Measurements from ENCODE around the gene BAZ2B. TPM values are rescaled to one million over a fixed set of nuclear protein-coding genes. Genes with fewer than 3 reads are reported as not detected.

Gene BAZ2B
- total RNA-seq, 1 donor from 2014 or later: 101 TPM

GRCh38 chr2:159658881-159659873, 42.8 kb upstream of the BAZ2B start:
- Histone ChIP-seq H3K4me1 (no peaks in the 10 kb centered on the region), H3K36me3 (no peaks in the 10 kb centered on the region), H2AFZ (replicated peaks) (no peak overlapping the region), H3K27me3 (no peaks in the 10 kb centered on the region), H3K4me3 (no peak overlapping the region), H4K20me1 (ENCODE audit: low read depth) (no peaks in the 10 kb centered on the region), H3K4me2 (no peak overlapping the region), H3K9ac (no peak overlapping the region), H3F3A (ENCODE audit: low read depth) (no peaks in the 10 kb centered on the region), H3K27ac (no peak overlapping the region), H3K79me2 (ENCODE audit: low read depth) (no peaks in the 10 kb centered on the region), H3K9me3 (ENCODE audit: low read depth) (no peaks in the 10 kb centered on the region)
- TF ChIP-seq EZH2phosphoT487 (IDR thresholded peaks at IDR 0.05): no peak
- TF ChIP-seq EZH2 (IDR thresholded peaks at IDR 0.05): no peak
- no peak for TF ChIP-seq CTCF (IDR thresholded peaks at IDR 0.05)
- H3K4me1 Mint-ChIP-seq: no peaks in the 10 kb centered on the region
- no peaks in the 10 kb centered on the region for H3K36me3 Mint-ChIP-seq
- no peak for DNase-seq (ENCODE audit: low spot score)
- H3K27me3 Mint-ChIP-seq (ENCODE audit: insufficient read depth, low read depth): no peaks in the 10 kb centered on the region
- H3K4me3 Mint-ChIP-seq: no peak overlapping the region
- peaks cover 6% of the 10 kb centered on the region for H3K9me3 Mint-ChIP-seq
- no peak overlapping the region for H3K27ac Mint-ChIP-seq

GRCh38 chr2:159653962-159654361, 37.6 kb upstream of the BAZ2B start:
- no peaks in the 10 kb centered on the region for H3K27me3 Mint-ChIP-seq (ENCODE audit: insufficient read depth, low read depth)
- Histone ChIP-seq H3K4me1 (no peaks in the 10 kb centered on the region), H3K4me3 (no peak overlapping the region), H3F3A (ENCODE audit: low read depth) (no peaks in the 10 kb centered on the region), H3K9me3 (ENCODE audit: low read depth) (no peaks in the 10 kb centered on the region), H3K9ac (no peak overlapping the region), H3K36me3 (peaks cover 3% of the 10 kb centered on the region), H4K20me1 (ENCODE audit: low read depth) (no peaks in the 10 kb centered on the region), H3K27me3 (no peaks in the 10 kb centered on the region), H2AFZ (replicated peaks) (no peak overlapping the region), H3K79me2 (ENCODE audit: low read depth) (no peaks in the 10 kb centered on the region), H3K4me2 (no peak overlapping the region), H3K27ac (no peak overlapping the region)
- TF ChIP-seq EZH2 (IDR thresholded peaks at IDR 0.05) (no peak), CTCF (IDR thresholded peaks at IDR 0.05) (no peak)
- H3K36me3 Mint-ChIP-seq: no peaks in the 10 kb centered on the region
- no peak overlapping the region for H3K4me3 Mint-ChIP-seq
- H3K9me3 Mint-ChIP-seq: peaks cover 7% of the 10 kb centered on the region
- no peak overlapping the region for H3K27ac Mint-ChIP-seq
- no peaks in the 10 kb centered on the region for H3K4me1 Mint-ChIP-seq
- DNase-seq (ENCODE audit: low spot score): no peak

GRCh38 chr2:159651884-159652283, 35.5 kb upstream of the BAZ2B start:
- Histone ChIP-seq H3K9ac (no peak overlapping the region), H3K27ac (no peak overlapping the region), H3K4me1 (no peaks in the 10 kb centered on the region), H3K9me3 (ENCODE audit: low read depth) (no peaks in the 10 kb centered on the region), H3F3A (ENCODE audit: low read depth) (no peaks in the 10 kb centered on the region), H3K79me2 (ENCODE audit: low read depth) (no peaks in the 10 kb centered on the region), H3K4me3 (no peak overlapping the region), H2AFZ (replicated peaks) (no peak overlapping the region), H3K27me3 (no peaks in the 10 kb centered on the region), H3K4me2 (no peak overlapping the region), H3K36me3 (peaks cover 3% of the 10 kb centered on the region), H4K20me1 (ENCODE audit: low read depth) (no peaks in the 10 kb centered on the region)
- Mint-ChIP-seq H3K36me3 (peaks cover 1% of the 10 kb centered on the region), H3K4me1 (no peaks in the 10 kb centered on the region), H3K27ac (no peak overlapping the region), H3K4me3 (no peak overlapping the region), H3K9me3 (peaks cover 11% of the 10 kb centered on the region), H3K27me3 (ENCODE audit: insufficient read depth, low read depth) (no peaks in the 10 kb centered on the region)
- TF ChIP-seq EZH2 (IDR thresholded peaks at IDR 0.05) (no peak), CTCF (IDR thresholded peaks at IDR 0.05) (no peak), EZH2phosphoT487 (IDR thresholded peaks at IDR 0.05) (no peak)
- DNase-seq (ENCODE audit: low spot score): no peak
